Inferior parietal cortex (tissue), 1 donor: Measurements from ENCODE around the gene STPG4.

Source experiments
- DNase-seq: peaks from one replicate; pipeline ENCODE4 v3.0.0-alpha.2; 2016; ENCODE audit errors: extremely low spot score

STPG4 gene

DNA sequence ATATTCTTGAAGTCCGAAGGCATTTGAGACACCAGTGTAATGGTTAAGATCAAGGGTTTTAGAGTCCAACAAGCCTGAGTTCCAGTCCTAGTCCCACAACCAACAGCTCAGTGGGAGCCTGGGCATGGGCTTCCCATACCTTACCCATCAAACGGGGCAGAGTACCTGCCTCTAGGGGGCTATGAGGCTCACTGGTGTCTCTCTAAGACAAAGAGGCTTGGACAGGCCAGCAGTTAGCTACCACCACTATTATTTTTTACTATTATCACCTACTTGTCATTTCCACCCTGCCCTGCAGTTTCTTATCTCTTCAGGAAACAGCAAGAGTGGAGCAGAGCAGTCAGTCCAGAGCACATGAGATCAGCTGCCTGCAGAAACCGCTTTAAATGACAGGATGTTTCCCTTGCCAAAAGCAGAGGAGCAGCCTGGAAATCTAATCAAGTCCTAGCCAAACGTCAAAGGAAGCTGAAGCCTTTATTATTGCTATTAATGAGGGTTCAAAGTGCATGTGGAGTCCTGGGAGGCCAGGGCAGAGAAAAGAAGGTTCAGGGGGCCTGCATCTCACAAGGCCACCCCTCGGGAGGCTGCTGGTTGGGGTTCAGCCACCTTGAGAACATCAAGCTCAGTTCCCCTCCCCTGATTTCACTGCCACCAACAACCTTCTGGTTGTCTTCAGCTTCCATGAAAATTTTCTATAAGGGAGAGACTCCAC, 66.6 kb downstream of the STPG4 start:
- no peak for DNase-seq

DNA sequence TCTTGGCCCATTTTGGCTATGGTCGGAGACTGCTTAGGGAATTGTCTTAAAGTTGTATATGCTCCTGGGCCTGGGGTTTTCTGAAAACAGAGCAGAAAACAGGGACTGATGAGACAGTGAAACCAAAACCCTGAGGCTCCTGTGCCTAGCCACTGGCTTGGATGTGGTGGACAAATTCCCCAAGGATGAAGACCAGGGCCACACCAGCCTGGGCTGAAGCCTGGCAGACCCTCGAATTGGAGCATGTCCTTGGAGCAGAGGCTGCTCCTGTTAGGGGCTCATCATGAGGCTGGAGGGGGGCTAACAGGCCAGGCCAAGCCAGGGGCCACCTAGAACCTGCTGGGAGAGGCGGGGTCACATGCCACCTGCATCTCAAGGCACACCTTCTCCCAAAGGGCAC, 68.1 kb downstream of the STPG4 start:
- DNase-seq = no peak

DNA sequence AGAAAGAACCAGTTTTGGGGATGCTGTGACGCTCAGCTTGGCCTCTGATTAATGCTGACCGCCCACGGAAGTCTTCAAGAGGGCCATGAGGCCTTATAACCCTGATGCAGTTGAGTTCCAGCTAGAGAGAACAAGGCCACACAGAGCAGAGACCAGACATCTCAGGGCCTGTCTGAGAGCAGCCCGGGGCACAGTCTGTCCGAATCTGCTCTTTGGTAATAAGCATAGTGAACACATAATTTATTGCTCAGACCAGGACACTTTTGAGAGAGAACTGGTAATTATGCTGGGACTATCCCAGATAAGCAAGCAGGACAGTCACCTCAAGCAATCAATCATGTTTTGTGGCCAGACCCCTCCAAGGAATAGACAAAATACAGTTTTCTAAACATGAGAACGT, 68.5 kb downstream of the STPG4 start:
- peak; percentile 2 for DNase-seq

DNA sequence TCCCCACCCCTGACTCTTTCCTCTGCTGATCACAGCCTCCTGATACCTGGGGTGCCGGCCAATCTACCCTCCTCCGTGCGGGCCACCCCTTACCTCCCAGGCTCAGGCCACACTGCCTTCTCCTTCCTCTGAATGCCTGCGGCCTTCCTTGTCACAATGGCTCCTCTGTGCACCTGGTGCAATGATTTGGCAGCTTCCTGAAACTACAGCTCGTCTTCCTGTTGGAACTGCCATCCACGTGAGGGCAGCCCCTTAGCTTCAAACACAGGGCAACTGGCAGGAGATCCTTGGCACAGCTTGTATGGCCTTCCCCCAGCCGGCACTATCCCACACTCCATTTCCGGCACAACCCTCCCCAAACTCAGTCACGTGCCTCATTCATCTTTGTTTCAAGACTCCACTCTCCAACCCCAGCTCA, 69.0 kb downstream of the STPG4 start:
- peak; percentile 15 for DNase-seq

DNA sequence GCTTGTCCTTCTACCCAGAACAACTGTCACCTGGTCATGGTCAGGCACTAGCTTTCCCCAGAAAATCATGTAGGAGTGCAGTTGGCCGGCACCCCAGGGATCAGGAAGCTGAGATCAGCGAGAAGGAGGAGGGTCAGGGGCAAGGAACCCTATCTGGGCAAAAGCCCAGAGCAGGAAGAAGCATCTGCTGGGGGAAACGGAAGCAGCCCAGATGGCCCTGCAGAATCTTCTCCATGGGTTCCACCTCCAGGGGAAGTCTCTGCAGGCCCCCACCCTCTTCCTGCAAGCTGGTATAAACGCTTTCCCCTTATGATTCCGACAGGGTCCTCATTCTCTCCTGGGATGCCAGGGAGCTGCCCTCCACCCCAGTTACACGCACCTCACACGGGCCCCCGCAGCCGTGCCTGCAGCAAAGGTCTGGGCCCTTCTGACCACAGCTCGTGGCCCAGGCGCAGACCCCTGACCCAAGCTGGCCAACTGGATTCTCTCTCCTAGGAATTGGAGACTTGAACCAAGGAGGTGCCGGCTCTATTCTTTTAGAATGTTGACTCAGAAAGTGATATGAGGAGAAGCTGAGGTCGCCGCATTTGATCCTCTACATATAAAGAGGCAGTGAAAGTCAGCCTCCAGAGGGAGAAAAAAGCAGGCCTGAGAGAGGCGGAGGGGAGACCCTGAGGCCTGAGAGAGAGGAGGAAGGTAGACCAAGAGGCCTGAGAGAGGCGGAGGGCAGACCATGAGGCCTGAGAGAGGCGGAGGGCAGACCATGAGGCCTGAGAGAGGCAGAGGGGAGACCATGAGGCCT, 71.0 kb downstream of the STPG4 start:
- DNase-seq = peak; percentile 1

DNA sequence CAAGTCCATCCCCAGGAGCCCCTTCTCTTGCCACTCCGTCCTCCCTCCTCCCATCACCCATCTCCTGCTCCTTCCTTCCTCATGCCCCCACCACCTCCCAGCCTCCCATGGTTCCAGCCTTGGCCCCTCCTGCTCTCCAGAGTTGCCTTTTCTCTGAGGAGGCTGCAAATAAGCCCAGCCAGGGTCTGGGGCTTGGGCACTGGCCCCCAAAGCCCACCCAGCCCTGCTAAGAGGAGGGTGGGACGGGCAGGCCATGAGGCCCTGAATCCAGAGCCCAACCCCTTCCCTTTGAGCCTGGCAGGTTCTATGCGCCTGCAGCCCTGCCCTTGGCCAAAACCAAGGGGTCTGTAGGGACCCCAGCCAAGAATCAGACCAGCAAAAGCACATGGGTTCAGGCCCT, 71.6 kb downstream of the STPG4 start:
- DNase-seq = no peak

DNA sequence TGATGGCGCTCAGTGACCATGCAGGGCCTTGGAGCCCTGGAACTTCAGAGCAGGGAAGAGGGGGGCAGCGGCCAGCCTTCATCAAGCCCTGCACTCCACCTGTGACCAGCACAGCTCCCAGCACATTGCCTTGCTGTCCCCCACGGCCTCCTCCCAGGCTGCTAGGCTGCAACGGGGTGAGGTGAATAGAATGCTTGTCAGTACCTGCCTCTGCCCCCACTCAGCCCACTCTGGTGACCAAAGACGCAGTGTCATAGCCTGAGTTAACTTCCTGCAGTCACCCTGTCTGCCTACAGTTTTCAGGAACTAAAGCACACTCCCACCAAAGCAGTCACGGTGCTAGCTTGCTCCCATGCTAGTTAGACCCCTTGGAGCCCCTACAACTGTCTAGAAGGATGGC, 72.1 kb downstream of the STPG4 start:
- no peak for DNase-seq

DNA sequence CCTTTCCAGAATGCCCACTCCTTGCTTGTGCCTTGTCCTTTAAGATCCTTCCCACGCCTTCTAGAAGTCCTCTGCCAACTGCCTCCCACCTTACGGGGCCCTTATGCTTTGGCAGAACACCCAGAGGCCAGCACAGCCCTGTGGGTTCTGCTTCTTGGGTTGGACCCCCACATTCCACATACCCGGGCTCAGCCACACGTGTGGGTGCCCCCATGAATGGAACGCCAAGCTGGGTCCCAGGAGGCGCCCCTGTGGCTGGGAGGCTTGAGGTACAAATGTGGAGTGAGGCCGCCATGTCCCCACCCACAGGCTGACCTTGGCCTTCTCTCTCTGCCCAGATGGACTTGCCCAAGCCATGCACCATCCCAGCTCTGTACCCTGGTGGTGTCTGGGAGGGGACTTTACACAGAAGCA, 74.2 kb downstream of the STPG4 start:
- DNase-seq = no peak

DNA sequence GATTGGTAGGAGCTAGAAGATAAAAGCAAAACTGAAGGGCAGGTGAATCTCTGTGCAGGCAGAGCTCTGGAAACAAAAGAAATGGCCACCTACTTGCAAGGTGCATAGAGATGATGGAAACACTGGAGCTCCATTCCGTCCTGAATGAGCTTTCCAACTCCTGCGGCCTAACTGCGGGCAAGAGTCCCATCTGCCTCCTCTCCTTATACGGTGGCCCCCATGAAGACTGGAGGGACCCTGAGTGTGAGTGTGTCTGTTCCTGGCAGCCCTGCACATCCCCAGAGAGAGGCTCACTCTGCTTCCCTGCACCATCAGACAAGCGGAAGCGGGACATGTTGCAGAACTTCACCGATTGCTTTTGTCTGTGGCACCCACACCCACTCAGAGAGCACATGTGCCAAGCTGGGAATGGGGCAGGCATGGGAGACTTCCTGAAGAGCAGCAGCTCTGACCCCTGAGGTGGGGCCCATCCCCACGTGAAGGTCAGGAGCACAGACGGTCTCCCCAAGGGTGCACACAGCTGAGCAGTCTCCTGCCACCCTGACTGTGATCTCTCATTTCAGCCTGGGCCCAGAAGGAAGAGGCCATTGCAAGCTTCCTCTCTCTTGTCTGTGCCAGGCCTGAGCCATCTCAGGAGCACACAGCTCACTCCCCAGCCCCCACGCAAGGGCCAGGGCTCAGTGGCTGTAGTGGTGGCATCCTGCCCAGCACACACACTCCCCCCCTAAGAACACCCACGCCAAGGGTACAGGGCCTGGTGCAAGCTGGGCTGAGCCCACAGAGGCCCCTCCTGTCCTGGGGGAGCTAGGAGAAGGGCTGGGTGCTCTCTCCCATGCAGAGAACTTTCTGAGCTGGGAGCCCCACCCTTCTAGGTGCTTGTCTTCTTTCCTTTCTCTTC, 75.3 kb downstream of the STPG4 start:
- DNase-seq = no peak

DNA sequence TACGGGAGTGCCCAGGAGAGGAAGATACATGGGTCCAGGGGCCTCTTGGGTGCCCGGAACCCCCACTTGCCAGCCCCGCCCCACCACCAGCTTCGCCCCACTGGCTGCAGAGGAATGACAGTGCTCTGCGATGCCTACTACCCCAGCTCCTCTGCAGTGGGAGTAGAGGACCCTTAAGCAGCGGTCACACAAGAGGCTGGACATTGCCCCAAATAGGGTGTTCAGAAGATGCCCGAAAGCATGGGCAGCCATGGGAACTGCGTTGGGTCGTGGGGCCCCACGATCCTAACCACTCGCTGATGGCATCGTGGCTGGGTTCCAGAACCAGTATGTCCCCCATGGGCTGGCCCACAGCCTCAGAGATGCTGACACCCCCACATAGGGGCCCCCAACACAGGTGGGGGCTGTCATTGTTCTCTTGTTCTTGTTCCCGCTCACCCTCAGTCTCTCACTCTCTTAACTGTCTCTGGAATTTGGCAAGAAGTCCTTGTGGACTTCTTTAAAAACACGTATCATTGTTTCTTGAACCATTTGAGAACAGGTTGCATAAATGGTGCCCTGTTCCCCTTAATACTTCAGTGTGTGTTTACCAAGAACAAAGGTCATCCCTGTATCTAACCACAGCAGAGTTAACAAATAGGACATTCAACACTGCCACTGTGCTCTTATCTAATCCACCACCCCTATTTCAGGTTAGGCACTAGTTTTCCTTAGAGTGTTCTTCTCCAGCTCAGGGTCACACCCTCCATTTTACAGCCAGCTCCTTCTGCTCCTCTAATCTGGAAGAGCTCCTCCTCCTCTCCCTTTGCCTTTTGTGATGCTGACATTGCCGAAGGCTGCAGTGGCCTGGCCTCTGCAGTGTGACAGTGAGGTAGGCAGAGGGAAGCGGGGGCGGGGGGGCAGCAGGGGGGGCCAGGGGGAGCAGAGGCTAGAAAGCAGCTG, 76.3 kb downstream of the STPG4 start:
- DNase-seq = no peak

DNA sequence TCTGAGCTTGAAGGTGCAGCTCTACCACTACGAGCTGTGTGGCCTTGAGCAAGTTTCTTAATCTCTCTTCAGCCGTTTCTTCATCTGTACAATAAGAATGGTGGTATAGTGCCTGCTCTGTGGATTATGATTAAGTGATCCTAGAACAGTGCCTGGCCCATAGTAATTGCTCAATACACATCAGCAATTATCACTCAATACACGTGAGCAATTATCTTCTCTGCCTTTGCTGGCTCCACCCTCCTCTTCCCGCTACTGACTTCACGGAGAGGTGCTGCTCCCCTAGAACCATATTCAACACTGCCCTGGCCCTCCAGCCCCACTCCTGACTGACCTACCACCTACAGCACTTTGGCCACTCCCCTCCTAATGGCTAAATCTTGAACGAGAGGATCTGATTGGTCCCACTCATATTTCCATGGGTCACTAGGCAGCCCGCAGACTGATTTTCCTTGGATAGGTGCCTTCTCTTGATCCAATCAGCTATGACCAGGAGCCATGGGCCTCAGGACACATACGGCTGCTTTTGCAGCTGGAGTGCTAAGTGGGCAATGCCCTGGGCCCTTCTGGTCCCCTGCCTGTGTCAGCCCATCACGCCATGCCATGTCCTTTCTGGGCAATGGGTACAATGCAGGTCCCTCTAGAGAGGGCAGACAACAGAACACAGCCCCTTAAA, 77.5 kb downstream of the STPG4 start:
- no peak for DNase-seq

DNA sequence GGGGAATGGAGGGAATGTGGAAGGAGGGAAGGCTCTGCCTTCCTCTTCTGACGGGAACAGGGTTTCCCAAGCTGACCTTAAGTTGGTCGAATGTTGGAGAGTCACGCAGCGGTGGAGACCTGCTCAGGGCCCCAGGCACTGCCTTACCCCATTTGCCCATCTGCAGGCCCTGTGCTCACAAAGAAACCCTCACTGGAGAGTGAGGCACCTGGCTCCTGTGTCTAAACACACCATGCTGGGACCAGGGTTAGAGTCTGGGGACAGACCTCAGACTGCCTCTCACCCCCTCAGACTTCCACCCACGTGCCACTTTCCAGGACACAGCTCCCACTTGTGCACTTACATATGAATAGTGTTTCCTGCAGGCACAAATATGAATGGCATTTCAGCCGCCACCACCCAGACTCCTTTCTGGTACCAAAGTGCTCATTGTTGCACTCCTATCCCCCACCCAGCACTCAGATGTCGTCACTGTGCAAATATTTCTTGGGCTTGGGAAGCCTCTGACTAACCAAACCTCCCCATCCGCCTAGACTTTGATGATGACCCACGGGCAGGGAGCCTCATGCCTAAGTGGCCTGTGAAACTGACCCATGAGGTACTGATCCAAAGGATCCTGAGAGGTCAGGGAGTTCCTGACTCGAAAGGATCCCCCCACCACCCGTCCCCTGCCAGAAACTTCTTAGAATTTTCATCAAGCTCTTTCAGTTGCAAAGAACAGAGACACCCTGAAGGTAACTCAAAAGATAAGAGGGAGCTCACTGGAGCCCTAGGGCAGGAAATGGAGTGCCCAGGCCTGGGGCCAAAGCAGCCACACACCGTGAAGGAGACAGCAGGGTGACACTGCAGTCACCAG, 78.3 kb downstream of the STPG4 start:
- no peak for DNase-seq

DNA sequence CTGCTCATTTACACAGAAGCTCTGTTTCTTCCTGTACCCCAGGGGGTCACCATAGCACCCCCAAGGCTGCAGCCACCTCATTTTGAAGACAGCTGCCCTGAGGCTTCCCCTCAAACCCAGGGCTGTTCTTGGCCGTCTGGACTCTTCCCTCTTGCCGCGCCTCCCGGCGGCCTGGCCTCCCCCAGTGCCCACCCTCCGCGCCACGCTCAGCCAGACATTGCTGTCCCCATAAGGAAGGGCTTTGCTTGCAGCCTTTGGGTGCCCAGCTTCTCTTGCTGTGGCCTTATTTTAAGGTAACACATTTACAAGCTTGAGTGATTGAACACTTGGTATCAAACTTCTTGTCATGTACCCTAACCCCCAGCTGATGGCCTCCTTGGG, 79.0 kb downstream of the STPG4 start:
- no peak for DNase-seq

DNA sequence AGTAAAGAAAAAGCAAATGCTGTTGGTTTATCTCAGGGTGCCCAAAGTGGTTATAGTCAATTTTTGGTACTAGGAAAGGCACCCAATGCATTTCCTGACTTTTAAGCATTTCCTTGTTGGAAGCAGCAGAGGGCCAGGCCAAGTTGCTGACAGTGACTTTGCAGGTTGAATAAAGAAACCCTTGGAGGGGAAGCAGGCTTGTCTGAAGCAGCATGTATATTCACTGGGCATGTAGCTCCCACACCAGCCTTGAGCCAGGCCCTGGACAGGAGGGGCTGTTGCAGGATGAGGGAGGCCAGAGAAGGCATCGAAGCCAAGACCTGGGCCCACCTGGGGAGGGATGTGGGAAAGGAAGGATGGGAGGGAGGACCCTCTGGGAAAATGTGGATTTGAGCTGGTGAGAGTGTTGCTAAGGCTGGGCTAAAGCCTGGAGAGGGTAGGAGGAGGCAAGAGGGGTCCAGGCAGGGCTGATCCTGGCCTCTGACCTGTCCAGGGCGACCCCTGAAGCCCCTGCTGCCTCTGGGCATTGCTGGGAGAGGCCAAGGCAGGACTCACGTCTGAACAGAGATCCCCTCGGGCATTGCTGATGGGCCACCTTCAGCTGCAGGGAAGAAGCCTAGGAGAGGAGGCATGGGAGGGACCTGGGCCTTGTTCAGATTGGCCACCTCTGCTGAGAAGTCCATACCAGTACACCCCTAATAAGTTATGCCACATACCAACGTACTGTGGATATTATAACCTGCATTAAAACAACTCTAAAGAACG, 79.6 kb downstream of the STPG4 start:
- DNase-seq = no peak

DNA sequence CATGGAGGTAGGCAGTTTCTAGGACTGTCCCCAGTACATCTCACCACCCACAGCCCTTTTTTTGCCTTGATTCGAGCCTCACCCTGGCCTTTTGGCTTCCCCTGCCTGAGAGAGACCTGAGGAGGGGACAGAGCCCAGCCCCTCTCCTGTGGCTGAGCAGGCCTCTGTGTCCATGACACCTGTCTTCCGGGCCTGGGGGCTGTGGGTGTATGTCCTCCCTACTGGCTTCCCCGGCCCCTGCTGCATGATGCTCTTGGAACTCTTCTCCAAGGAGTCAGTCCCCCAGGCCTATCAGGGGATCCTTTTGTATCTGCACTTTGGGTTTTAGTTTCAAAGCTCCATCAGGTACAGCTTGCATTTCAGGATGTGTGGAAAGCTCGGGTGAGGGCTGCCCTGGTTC, 80.4 kb downstream of the STPG4 start:
- DNase-seq = no peak

DNA sequence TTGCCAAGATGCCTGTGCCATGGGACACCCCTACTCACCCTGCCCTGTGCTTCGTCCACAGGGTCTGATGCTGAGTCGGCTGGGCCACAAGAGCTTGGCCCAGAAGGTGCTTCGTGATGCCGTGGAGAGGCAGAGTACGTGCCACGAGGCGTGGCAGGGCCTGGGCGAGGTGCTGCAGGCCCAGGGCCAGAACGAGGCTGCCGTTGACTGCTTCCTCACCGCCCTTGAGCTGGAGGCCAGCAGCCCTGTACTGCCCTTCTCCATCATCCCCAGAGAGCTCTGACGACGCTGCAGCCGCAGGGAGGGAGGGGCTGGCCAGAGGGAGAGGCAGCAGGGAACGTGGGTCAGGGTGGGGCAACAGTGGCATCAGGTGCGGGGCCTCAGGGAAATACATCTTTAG, 81.5 kb downstream of the STPG4 start:
- no peak for DNase-seq

DNA sequence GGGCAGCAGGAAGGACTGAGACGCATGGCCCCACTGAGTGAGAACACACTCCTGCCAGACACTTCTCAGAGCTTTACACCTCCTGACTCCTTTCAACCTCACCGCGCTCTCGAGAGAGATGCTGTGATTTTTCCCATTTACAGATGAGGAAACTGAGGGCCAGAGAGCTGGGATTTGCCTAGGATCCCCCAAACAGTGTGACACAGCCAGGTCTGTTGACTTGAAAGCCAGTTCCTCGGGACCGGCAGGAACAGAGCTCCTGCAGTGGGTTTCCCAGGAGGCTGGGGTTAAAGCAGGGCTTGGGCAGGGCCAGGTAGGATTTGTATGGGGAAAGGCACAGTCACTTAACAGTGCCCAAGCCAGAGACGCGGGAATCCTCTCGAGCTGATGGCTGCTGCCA, 81.9 kb downstream of the STPG4 start:
- DNase-seq = no peak

DNA sequence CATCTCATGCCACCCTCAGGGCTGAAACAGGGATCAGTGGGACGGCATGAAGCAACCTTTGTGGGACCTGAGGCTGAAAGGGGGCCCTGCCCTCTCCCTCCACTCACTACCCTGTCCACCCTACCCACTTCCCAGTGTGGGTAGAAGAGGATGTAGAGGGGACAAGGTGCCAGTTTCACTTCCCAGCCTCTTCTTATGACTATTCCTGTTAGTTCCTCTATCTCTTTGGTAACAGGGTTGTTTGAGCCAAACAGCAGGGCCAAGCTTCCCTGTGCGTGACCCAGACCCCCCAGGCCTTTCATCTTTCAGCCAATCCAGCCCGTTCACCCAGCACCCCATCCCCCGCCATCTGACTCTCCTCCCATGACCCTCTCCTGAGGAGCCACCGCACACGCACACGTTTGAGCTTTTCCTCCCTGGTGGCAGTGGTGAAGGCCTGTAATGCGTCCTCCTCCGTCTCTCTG, 82.3 kb downstream of the STPG4 start:
- no peak for DNase-seq
